HG02642 (cell line): ENCODE measurements around the gene UBTD2.
"Not testable (repeated sequence)": the region's sequence is repeated elsewhere in the genome, so short reads cannot be mapped to it uniquely, and the experiment has no call there.

Source experiments
- ATAC-seq: cut with Tn5 transposase; IDR thresholded peaks from one replicate; pipeline ENCODE4 v1.9.1; 2021; ENCODE audit warnings: mild to moderate bottlenecking; ENCODE audit not compliant: unreplicated experiment, poor library complexity

UBTD2 gene

GRCh38 chr5:172207511-172207910 is 76.1 kb downstream of the UBTD2 start:
- no peak for ATAC-seq

GRCh38 chr5:172205984-172206383 is 77.6 kb downstream of the UBTD2 start:
- not testable (repeated sequence) for ATAC-seq

- ATAC-seq = no peak
Measured at GRCh38 chr5:172200476-172200875, 83.1 kb downstream of the UBTD2 start.

GRCh38 chr5:172199446-172199845 is 84.1 kb downstream of the UBTD2 start:
- no peak for ATAC-seq

- not testable (repeated sequence) for ATAC-seq
Measured at GRCh38 chr5:172197775-172198174, 85.8 kb downstream of the UBTD2 start.

GRCh38 chr5:172194985-172195774 is 88.4 kb downstream of the UBTD2 start:
- no peak for ATAC-seq

GRCh38 chr5:172193872-172194271 is 89.7 kb downstream of the UBTD2 start, which contains the start of gene EFCAB9:
TSS of gene EFCAB9 (plus strand) at chr5:172194172. CDS start at chr5:172194173, 1 bp downstream.
- no peak for ATAC-seq

- no peak for ATAC-seq
Measured at GRCh38 chr5:172189693-172190296, 93.8 kb downstream of the UBTD2 start.

GRCh38 chr5:172188893-172189692 is 94.5 kb downstream of the UBTD2 start:
- no peak for ATAC-seq

GRCh38 chr5:172188033-172188892 is 95.3 kb downstream of the UBTD2 start, which contains the start of gene STK10:
TSS of gene STK10 (minus strand) at chr5:172188224. CDS start at chr5:172188042, 182 bp downstream.
- ATAC-seq = peak; percentile 75

GRCh38 chr5:172187118-172188032 is 96.2 kb downstream of the UBTD2 start:
- peak; percentile 30 for ATAC-seq

- no peak for ATAC-seq
Measured at GRCh38 chr5:172186114-172186695, 97.4 kb downstream of the UBTD2 start.

- no peak for ATAC-seq
Measured at GRCh38 chr5:172185096-172185461, 98.5 kb downstream of the UBTD2 start.

GRCh38 chr5:172183881-172184280 is 99.7 kb downstream of the UBTD2 start:
- ATAC-seq = no peak

GRCh38 chr5:172182291-172182690 is 101.3 kb downstream of the UBTD2 start:
- ATAC-seq = no peak

GRCh38 chr5:172180936-172181335 is 102.6 kb downstream of the UBTD2 start:
- ATAC-seq = no peak

- peak; percentile 42 for ATAC-seq
Measured at GRCh38 chr5:172178991-172179989, 104.3 kb downstream of the UBTD2 start.
